HG02885 (cell line): Measurements from ENCODE around the gene TNFAIP1.
A peak's percentile ranks its signal among the peaks of the same experiment; 100 is the strongest.
"Not testable (repeated sequence)": the region's sequence is repeated elsewhere in the genome, so short reads cannot be mapped to it uniquely, and the experiment has no call there.

Experiments used
- ATAC-seq: cut with Tn5 transposase; IDR thresholded peaks from one replicate; pipeline ENCODE4 v1.9.1; 2021; ENCODE audit warnings: mild to moderate bottlenecking; ENCODE audit not compliant: unreplicated experiment, poor library complexity

The TNFAIP1 gene

GRCh38 chr17:28335201-28335958 lies at the start of gene TNFAIP1, which contains the start of gene IFT20:
TSS of gene TNFAIP1 (plus strand) at chr17:28335761. CDS start at chr17:28339522, 3,761 bp downstream.
TSS of gene IFT20 (minus strand) at chr17:28335472. CDS start at chr17:28331985, 3,487 bp downstream.
- ATAC-seq, result peak; percentile 95

GRCh38 chr17:28285965-28286364 lies 49.6 kb upstream of the TNFAIP1 start:
- no peak for ATAC-seq

DNA sequence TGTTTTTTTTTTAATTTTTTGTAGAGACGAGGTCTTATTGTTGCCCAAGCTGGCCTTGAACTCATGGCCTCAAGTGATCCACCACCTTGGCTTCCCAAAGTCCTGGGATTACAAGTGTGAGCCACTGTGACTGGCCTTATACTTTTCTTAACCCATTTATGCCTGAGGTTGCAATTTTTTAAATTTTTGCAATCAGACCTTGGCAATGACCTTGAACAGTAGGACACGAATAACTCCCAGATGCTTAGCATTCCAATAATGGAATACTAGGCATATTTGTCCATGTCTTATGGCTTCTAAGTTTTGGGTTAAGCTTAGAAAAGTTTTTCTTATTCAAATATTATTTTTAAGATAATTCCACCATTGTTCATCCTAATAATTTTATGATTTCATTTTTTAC lies 44.9 kb upstream of the TNFAIP1 start:
- no peak for ATAC-seq

GRCh38 chr17:28291780-28292330 lies 43.7 kb upstream of the TNFAIP1 start:
- ATAC-seq, result no peak

DNA sequence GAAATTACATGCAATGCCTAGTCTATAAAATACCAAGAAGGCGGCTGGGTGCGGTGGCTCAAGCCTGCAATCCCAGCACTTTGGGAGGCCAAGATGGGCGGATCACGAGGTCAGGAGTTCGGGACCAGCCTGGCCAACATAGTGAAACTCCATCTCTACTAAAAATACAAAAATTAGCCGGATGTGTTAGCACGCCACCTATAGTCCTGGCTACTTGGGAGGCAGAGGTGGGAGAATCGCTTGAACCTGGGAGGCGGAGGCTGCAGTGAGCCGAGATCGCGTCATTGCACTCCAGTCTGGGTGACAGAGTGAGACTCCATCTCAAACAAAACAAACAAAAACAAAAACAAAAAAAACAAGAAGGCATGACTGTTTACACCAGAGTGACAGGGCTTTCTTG lies 42.7 kb upstream of the TNFAIP1 start:
- not testable (repeated sequence) for ATAC-seq

- no peak for ATAC-seq
Measured at GRCh38 chr17:28293994-28294393, 41.6 kb upstream of the TNFAIP1 start.

GRCh38 chr17:28295677-28296578 lies 39.6 kb upstream of the TNFAIP1 start:
- ATAC-seq, result no peak

DNA sequence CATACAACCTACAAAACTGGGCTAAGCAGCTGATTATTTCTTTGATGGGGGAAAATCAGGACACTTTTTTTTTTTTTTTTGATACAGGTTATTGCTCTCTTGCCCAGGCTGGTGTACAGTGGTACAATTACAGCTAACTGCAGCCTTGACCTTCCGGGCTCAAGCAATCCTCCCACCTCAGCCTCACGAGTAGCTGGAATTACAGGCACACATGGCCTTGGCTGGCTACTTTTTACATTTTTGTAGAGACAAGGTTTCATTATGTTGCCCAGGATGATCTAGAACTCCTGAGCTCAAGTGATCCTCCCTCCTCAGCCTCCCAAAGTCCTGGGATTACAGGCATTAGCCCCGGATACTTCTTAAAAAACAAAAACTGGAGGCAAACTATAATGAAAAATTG lies 37.1 kb upstream of the TNFAIP1 start:
- ATAC-seq, result no peak

- ATAC-seq, result no peak
Measured at GRCh38 chr17:28306954-28307401, 28.6 kb upstream of the TNFAIP1 start.

GRCh38 chr17:28313841-28314240 lies 21.7 kb upstream of the TNFAIP1 start:
- no peak for ATAC-seq

- ATAC-seq, result no peak
Measured at GRCh38 chr17:28315846-28316705, 19.5 kb upstream of the TNFAIP1 start.

- no peak for ATAC-seq
Measured at GRCh38 chr17:28317099-28317965, 18.2 kb upstream of the TNFAIP1 start.

- peak; percentile 15 for ATAC-seq
Measured at GRCh38 chr17:28317966-28318758, 17.4 kb upstream of the TNFAIP1 start.

DNA sequence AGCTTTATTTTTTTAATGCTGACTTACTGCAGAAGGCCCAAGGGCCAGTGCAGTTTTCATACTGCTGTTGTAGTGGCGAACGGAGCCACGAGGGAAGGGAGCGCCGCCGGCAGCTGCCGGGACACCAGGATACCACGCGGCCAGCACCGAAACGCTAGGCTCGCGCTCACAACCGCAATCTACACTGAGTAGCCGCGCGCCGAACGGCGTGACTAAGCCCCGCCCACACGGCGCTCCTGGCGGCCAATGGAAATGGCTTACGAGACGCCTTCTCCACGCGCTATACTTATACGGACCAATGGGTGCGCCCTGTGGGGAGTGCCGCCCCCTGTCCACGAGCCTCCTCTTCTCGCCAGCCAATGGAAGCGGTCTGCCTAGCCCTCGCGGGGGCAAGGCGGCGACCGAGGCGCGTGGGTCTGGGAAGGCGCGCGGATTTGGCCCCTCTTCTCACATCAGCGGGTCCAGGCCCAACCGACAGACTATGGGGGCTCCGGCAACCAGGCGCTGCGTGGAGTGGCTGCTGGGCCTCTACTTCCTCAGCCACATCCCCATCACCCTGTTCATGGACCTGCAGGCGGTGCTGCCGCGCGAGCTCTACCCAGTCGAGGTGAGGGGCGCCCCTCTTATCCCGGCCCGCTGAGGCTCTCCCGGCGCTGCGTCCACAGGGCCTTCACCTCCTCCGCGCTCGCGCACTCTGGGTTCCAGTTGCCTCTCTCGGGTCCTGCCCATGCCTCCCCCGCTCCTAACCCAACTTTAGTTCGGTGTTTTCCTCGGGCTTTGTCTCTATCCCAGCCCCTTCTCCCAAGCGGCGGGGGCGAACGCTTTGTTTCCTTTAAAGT lies 16.6 kb upstream of the TNFAIP1 start, which contains the start of gene TMEM97:
TSS of gene TMEM97 (plus strand) at position 442 of the 839 bp plus-strand sequence. CDS start at position 482, 40 bp downstream.
- ATAC-seq, result peak; percentile 94

- ATAC-seq, result no peak
Measured at GRCh38 chr17:28319598-28319935, 16.0 kb upstream of the TNFAIP1 start.

- ATAC-seq, result no peak
Measured at GRCh38 chr17:28320215-28321061, 15.1 kb upstream of the TNFAIP1 start.
